GM23248 (cell line): ENCODE data around the gene PRSS22.

Experiments
- EZH2 ChIP-seq: fragments of 200-600 bp; sonication (generic); IDR thresholded peaks from 2 replicates; pipeline ENCODE4 v1.6.1; 2018; ENCODE audit warnings: antibody characterized with exemption, mild to moderate bottlenecking; ENCODE audit not compliant: insufficient read depth, poor library complexity, severe bottlenecking
- EZH2phosphoT487 ChIP-seq: fragments of 200-600 bp; sonication (generic); IDR thresholded peaks from 2 replicates; pipeline ENCODE4 v1.6.1; 2018; ENCODE audit warnings: antibody characterized with exemption, moderate library complexity, mild to moderate bottlenecking, low read depth; ENCODE audit not compliant: insufficient read depth

DNA sequence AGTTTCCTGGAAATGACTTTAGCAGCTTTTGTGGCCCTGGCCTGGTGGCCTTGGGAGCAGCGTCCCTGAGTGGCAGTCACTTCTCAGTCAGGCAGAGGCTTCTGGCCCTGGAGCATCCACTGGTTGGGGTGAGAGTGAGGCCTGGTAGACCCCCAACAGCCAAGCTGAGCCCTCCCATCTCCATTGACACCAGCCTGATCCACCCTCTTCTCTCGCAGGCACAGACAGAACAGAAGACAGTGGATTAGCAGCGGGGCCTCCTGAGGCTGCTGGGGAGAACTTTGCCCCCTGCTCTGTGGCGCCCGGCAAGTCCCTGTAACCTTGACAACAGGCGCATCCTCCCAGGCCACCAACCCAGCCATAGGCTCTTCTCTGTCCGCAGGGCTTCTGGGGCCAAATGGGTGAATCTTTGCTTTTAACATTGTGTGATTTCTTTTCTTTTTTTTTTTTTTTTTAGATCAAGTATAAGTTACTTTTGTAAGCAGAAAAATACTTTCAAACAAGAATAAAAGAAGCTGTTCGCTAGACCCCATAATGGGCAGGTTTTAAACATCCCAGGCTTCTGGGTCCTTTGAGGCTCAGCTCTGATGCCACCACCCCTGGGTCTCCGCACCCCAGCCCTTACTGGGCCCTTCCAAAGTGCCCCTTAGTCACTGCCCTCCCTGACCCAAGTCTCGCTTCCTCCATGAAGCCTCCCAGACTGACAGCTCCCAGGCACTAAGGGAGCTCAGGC lies 41.0 kb upstream of the PRSS22 start:
- no peak for TF ChIP-seq EZH2phosphoT487
- no peak for TF ChIP-seq EZH2
